HepG2 (cell line): ENCODE data around the gene MFRP. TPM values are rescaled to one million over a fixed set of nuclear protein-coding genes. Genes with fewer than 3 reads are reported as not detected.

Experiments
- ERF ChIP-seq: IDR thresholded peaks from 2 replicates; pipeline ENCODE4 v1.6.1; 2018; ENCODE audit warnings: missing biosample characterization, missing genetic modification reagents
- FOXK1 ChIP-seq: sonication (generic); formaldehyde crosslinking; IDR thresholded peaks from 2 replicates; pipeline ENCODE4 v1.4.0; 2020; ENCODE audit warnings: low read depth, missing genetic modification reagents, borderline replicate concordance
- HNRNPUL1 ChIP-seq: fragments of 200-400 bp; formaldehyde crosslinking; IDR thresholded peaks from 2 replicates; pipeline ENCODE4 v1.6.1; 2017; ENCODE audit warnings: low read depth, mild to moderate bottlenecking, low read length, moderate library complexity
- MYC ChIP-seq: sonication (generic); formaldehyde crosslinking; IDR thresholded peaks from 2 replicates; pipeline ENCODE4 v1.9.0; 2021; ENCODE audit warnings: missing genetic modification reagents, borderline replicate concordance
- NFYB ChIP-seq: sonication (generic); formaldehyde crosslinking; IDR thresholded peaks from 2 replicates; pipeline ENCODE4 v1.4.0; 2020; ENCODE audit warnings: missing genetic modification reagents
- RAD51 ChIP-seq: fragments of 450-650 bp; IDR thresholded peaks from 2 replicates; pipeline ENCODE4 v1.6.1; 2016; ENCODE audit warnings: borderline replicate concordance
- SOX13 ChIP-seq, 3 experiments: fragments of 450-650 bp in 1 of 3; sonication (generic) in 1 of 3; formaldehyde crosslinking in 1 of 3; IDR thresholded peaks in 2 of 3; conservative IDR thresholded peaks in 1 of 3; 2 replicates each; pipeline versions ENCODE4 v1.5.0 to v1.6.1; 2016 to 2020; ENCODE audit warnings: antibody characterized with exemption in 1 of 3, mild to moderate bottlenecking in 1 of 3, missing compliant biosample characterization in 1 of 3, missing genetic modification reagents in 1 of 3, moderate library complexity in 1 of 3
- U2AF2 ChIP-seq: fragments of 200-400 bp; formaldehyde crosslinking; IDR thresholded peaks from 2 replicates; pipeline ENCODE4 v1.6.1; 2017; ENCODE audit warnings: low read depth, mild to moderate bottlenecking, low read length
- ZBTB21 ChIP-seq: sonication (generic); formaldehyde crosslinking; IDR thresholded peaks from 2 replicates; pipeline ENCODE4 v1.4.0; 2020; ENCODE audit warnings: missing genetic modification reagents
- ZFP36L1 ChIP-seq: sonication (generic); formaldehyde crosslinking; IDR thresholded peaks from 2 replicates; pipeline ENCODE4 v1.8.0; 2022; ENCODE audit warnings: mild to moderate bottlenecking, missing genetic modification reagents, moderate library complexity
- ZFYVE20 ChIP-seq: sonication (generic); formaldehyde crosslinking; IDR thresholded peaks from 2 replicates; pipeline ENCODE4 v1.8.0; 2023; ENCODE audit warnings: low read depth, mild to moderate bottlenecking, moderate library complexity, missing genetic modification reagents, borderline replicate concordance
- ZNF234 ChIP-seq: sonication (generic); formaldehyde crosslinking; conservative IDR thresholded peaks from 2 replicates; pipeline ENCODE4 v1.5.1; 2020; ENCODE audit warnings: mild to moderate bottlenecking, missing genetic modification reagents
- ZNF253 ChIP-seq: sonication (generic); formaldehyde crosslinking; IDR thresholded peaks from 2 replicates; pipeline ENCODE4 v1.8.0; 2022; ENCODE audit warnings: mild to moderate bottlenecking, missing genetic modification reagents, borderline replicate concordance
- ZNF577 ChIP-seq: sonication (generic); formaldehyde crosslinking; IDR thresholded peaks from 2 replicates; pipeline ENCODE4 v1.4.0; 2020; ENCODE audit warnings: mild to moderate bottlenecking, low read depth, missing genetic modification reagents, borderline replicate concordance
- ZNF614 ChIP-seq: IDR thresholded peaks from 2 replicates; pipeline ENCODE4 v1.6.1; 2018; ENCODE audit warnings: missing biosample characterization, missing genetic modification reagents, inconsistent platforms, borderline replicate concordance
- ZNF749 ChIP-seq: sonication (generic); formaldehyde crosslinking; IDR thresholded peaks from 2 replicates; pipeline ENCODE4 v1.8.0; 2022; ENCODE audit warnings: mild to moderate bottlenecking, missing genetic modification reagents, moderate library complexity, borderline replicate concordance
- ZNF788 ChIP-seq: sonication (generic); formaldehyde crosslinking; IDR thresholded peaks from 2 replicates; pipeline ENCODE4 v1.5.0; 2020; ENCODE audit warnings: mild to moderate bottlenecking, missing genetic modification reagents, borderline replicate concordance
- polyA plus RNA-seq, 8 experiments: library from polyadenylated mRNA; depleted of rRNA in 3 of 8; stranded (reverse) in 7 of 8; unstranded in 1 of 8; fragments of >200 nt; fragmentation: Illumina TruSeq in 4 of 8; extraction: Trizol in 4 of 8; gene quantifications; 2 replicates each; pipeline versions ENCODE4 v1.2.1 to v1.2.3, GENCODE V29; 2011 to 2016; ENCODE audit warnings: low read depth in 4 of 8, missing spikeins in 1 of 8, mixed read lengths in 1 of 8; ENCODE audit not compliant: insufficient read depth in 1 of 8
- total RNA-seq, 5 experiments: library from RNA; depleted of rRNA; stranded (reverse); fragments of >200 nt; fragmentation: Illumina TruSeq; extraction: Trizol; gene quantifications; 2 replicates each; pipeline ENCODE4 v1.2.3, GENCODE V29; 2016; ENCODE audit warnings: low read depth in 1 of 5
- TF ChIP-seq, protein P1 (sequence below): sonication (generic); formaldehyde crosslinking; IDR thresholded peaks from 2 replicates; pipeline ENCODE4 v1.4.0; 2020; ENCODE audit warnings: missing genetic modification reagents; ENCODE audit errors: not compliant biosample characterization
- TF ChIP-seq, protein P2 (sequence below), 2 experiments: fragments of 450-650 bp in 1 of 2; sonication (generic) in 1 of 2; formaldehyde crosslinking; IDR thresholded peaks; 2 replicates each; pipeline versions ENCODE4 v1.5.0 to v1.8.0; 2020 to 2022; ENCODE audit warnings: mild to moderate bottlenecking in 1 of 2, missing genetic modification reagents in 1 of 2
- TF ChIP-seq, protein P3 (sequence below): sonication (generic); formaldehyde crosslinking; IDR thresholded peaks from 2 replicates; pipeline ENCODE4 v1.5.0; 2020; ENCODE audit warnings: missing genetic modification reagents
- TF ChIP-seq, protein P4 (sequence below): sonication (generic); formaldehyde crosslinking; IDR thresholded peaks from 2 replicates; pipeline ENCODE4 v1.5.1; 2020; ENCODE audit warnings: missing genetic modification reagents, mild to moderate bottlenecking, borderline replicate concordance
- TF ChIP-seq, protein P5 (sequence below): sonication (generic); formaldehyde crosslinking; IDR thresholded peaks from 2 replicates; pipeline ENCODE4 v1.5.0; 2020; ENCODE audit warnings: mild to moderate bottlenecking, missing genetic modification reagents, borderline replicate concordance

The MFRP gene
- total and polyA plus RNA-seq, 2 of the 13 experiments (the other 11 are each of a cell fraction or from before 2014, with no cell fraction given) = not detected

DNA sequence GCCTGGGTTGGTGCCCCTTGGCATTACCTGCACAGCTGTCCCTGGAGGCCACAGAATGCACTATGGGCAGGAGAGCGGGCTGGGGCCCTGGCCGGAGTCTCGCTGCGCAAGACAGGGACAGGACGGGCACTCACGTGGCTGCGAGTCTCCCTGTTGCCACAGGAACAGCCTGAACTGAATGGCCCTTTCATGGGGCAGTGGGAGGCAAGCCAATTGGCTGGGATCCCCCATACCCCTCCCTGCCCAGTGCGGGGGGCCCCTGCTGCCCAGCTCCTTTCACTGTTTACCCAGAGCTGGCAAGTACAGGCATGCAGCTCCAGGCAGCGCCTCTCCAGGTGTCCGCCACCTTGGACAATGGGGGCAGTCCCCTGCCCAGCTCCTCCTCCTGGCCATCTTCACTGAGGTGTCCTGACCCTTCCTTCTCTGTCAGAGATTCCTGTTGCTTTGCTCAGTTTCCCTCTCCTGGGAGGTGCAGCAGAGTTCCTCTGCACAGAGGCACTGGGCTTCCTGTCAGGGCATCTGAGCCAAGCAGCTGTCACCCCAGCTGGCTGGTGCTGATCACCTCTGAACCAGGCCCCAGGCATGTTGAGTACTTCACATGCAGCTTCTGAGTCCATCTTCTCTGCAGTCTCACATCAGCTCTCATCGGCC is 29.8 kb upstream of the MFRP start (continued):
- TF ChIP-seq FOXK1 (peak; percentile 46; the same call in 1 of the 2 replicates), RAD51 (no peak), NFYB (CRISPR knock-in tag) (peak; percentile 56), ZNF749 (CRISPR knock-in tag) (no peak), ZFYVE20 (CRISPR knock-in tag) (no peak), MYC (CRISPR knock-in tag) (peak; percentile 55; the same call in 1 of the 2 replicates), ZNF788 (CRISPR knock-in tag) (peak; percentile 74; the same call in 1 of the 2 replicates), HNRNPUL1 (no peak), SOX13 (IDR thresholded peaks at IDR 0.05) (no peak), SOX13 (CRISPR knock-in tag; conservative IDR thresholded peaks at IDR 0.05 in 1 of 2, IDR thresholded peaks at IDR 0.05 in 1 of 2) (peak in 1 of 2 experiments; percentile 74; a peak in 2 of 4 replicates), ZNF614 (CRISPR knock-in tag) (no peak), ZNF253 (no peak), ZNF234 (CRISPR knock-in tag) (no peak), U2AF2 (peak; percentile 96), ZBTB21 (CRISPR knock-in tag) (peak; percentile 27; the same call in 1 of the 2 replicates), ZNF577 (CRISPR knock-in tag) (no peak), ERF (CRISPR knock-in tag) (peak; percentile 64; the same call in 1 of the 2 replicates), ZFP36L1 (CRISPR knock-in tag) (no peak)
- TF ChIP-seq, protein P1, sequence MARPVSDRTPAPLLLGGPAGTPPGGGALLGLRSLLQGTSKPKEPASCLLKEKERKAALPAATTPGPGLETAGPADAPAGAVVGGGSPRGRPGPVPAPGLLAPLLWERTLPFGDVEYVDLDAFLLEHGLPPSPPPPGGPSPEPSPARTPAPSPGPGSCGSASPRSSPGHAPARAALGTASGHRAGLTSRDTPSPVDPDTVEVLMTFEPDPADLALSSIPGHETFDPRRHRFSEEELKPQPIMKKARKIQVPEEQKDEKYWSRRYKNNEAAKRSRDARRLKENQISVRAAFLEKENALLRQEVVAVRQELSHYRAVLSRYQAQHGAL (CRISPR knock-in tag) = no peak
- TF ChIP-seq, protein P2, sequence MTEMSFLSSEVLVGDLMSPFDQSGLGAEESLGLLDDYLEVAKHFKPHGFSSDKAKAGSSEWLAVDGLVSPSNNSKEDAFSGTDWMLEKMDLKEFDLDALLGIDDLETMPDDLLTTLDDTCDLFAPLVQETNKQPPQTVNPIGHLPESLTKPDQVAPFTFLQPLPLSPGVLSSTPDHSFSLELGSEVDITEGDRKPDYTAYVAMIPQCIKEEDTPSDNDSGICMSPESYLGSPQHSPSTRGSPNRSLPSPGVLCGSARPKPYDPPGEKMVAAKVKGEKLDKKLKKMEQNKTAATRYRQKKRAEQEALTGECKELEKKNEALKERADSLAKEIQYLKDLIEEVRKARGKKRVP (CRISPR knock-in tag; IDR thresholded peaks at IDR 0.05) = peak in 1 of 2 experiments; percentile 24; a peak in 1 of 4 replicates
- TF ChIP-seq, protein P3, sequence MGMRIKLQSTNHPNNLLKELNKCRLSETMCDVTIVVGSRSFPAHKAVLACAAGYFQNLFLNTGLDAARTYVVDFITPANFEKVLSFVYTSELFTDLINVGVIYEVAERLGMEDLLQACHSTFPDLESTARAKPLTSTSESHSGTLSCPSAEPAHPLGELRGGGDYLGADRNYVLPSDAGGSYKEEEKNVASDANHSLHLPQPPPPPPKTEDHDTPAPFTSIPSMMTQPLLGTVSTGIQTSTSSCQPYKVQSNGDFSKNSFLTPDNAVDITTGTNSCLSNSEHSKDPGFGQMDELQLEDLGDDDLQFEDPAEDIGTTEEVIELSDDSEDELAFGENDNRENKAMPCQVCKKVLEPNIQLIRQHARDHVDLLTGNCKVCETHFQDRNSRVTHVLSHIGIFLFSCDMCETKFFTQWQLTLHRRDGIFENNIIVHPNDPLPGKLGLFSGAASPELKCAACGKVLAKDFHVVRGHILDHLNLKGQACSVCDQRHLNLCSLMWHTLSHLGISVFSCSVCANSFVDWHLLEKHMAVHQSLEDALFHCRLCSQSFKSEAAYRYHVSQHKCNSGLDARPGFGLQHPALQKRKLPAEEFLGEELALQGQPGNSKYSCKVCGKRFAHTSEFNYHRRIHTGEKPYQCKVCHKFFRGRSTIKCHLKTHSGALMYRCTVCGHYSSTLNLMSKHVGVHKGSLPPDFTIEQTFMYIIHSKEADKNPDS (CRISPR knock-in tag) = no peak
- TF ChIP-seq, protein P4, sequence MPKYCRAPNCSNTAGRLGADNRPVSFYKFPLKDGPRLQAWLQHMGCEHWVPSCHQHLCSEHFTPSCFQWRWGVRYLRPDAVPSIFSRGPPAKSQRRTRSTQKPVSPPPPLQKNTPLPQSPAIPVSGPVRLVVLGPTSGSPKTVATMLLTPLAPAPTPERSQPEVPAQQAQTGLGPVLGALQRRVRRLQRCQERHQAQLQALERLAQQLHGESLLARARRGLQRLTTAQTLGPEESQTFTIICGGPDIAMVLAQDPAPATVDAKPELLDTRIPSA (CRISPR knock-in tag) = no peak
- TF ChIP-seq, protein P5, sequence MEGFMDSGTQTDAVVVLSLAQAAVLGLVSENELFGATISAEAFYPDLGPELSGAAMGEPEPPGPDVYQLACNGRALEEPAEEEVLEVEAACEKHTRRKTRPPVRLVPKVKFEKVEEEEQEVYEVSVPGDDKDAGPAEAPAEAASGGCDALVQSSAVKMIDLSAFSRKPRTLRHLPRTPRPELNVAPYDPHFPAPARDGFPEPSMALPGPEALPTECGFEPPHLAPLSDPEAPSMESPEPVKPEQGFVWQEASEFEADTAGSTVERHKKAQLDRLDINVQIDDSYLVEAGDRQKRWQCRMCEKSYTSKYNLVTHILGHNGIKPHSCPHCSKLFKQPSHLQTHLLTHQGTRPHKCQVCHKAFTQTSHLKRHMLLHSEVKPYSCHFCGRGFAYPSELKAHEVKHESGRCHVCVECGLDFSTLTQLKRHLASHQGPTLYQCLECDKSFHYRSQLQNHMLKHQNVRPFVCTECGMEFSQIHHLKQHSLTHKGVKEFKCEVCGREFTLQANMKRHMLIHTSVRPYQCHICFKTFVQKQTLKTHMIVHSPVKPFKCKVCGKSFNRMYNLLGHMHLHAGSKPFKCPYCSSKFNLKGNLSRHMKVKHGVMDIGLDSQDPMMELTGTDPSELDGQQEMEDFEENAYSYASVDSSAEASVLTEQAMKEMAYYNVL (CRISPR knock-in tag) = no peak
